H1 (cell line): Measurements from ENCODE around the gene ZNF81. TPM values are rescaled to one million over a fixed set of nuclear protein-coding genes. Genes with fewer than 3 reads are reported as not detected.

Source experiments
- BACH1 ChIP-seq: IDR thresholded peaks from 2 replicates; pipeline ENCODE4 v1.6.1; 2012; ENCODE audit warnings: low read length, improper control_type of control experiment
- CREB1 ChIP-seq: IDR thresholded peaks from 2 replicates; pipeline ENCODE4 v1.6.1; 2012; ENCODE audit warnings: inconsistent platforms
- EGR1 ChIP-seq: IDR thresholded peaks from 2 replicates; pipeline ENCODE4 v1.6.1; 2011; ENCODE audit warnings: low read depth, low read length, borderline replicate concordance
- EP300 ChIP-seq, 2 experiments: IDR thresholded peaks; 1 replicate in 1 of 2; 2 replicates in 1 of 2; pipeline ENCODE4 v1.6.1; 2011 to 2012; ENCODE audit warnings: low read depth in 2 of 2, low read length in 2 of 2, mild to moderate bottlenecking in 2 of 2, borderline replicate concordance in 1 of 2, inconsistent platforms in 1 of 2, moderate library complexity in 1 of 2
- FOSL1 ChIP-seq: IDR thresholded peaks from 2 replicates; pipeline ENCODE4 v1.6.1; 2011; ENCODE audit warnings: mild to moderate bottlenecking, low read depth, low read length, moderate library complexity; ENCODE audit not compliant: insufficient read depth
- JUN ChIP-seq: IDR thresholded peaks from 2 replicates; pipeline ENCODE4 v1.6.1; 2011; ENCODE audit warnings: low read depth, mild to moderate bottlenecking, improper control_type of control experiment, low read length
- RXRA ChIP-seq: IDR thresholded peaks from 2 replicates; pipeline ENCODE4 v1.6.1; 2011; ENCODE audit warnings: low read depth, mild to moderate bottlenecking, low read length, moderate library complexity; ENCODE audit not compliant: insufficient read depth
- SIRT6 ChIP-seq: IDR thresholded peaks from one replicate; pipeline ENCODE4 v1.7.1; 2012; ENCODE audit warnings: low read length, inconsistent platforms
- SIX5 ChIP-seq: IDR thresholded peaks from 2 replicates; pipeline ENCODE4 v1.6.1; 2011; ENCODE audit warnings: mild to moderate bottlenecking, low read depth, low read length
- SP2 ChIP-seq: IDR thresholded peaks from 2 replicates; pipeline ENCODE4 v1.6.1; 2012; ENCODE audit warnings: mild to moderate bottlenecking, low read length, inconsistent platforms
- YY1 ChIP-seq: IDR thresholded peaks from 2 replicates; pipeline ENCODE4 v1.6.1; 2011; ENCODE audit warnings: low read depth, mild to moderate bottlenecking, low read length
- ZNF274 ChIP-seq: IDR thresholded peaks from 2 replicates; pipeline ENCODE4 v1.7.0; 2012; ENCODE audit warnings: low read length, borderline replicate concordance; ENCODE audit errors: extremely low read depth
- polyA plus RNA-seq, 7 experiments: library from polyadenylated mRNA; depleted of rRNA in 3 of 7; stranded (reverse) in 5 of 7; unstranded in 2 of 7; fragments of >200 nt in 5 of 7; fragments of 200-250 nt in 2 of 7; gene quantifications; 1 replicate in 5 of 7; 2 replicates in 1 of 7; 4 replicates in 1 of 7; pipeline versions ENCODE4 v1.2.1 to v1.2.3, GENCODE V29; 2011 to 2013; ENCODE audit warnings: missing spikeins in 2 of 7, mixed read lengths in 2 of 7
- total RNA-seq: library from RNA; stranded (reverse); fragmentation: NEBNext Ultra II Directional; extraction: Animal tissue kit (Norgen Biotek cat#: 25700); gene quantifications from 2 replicates; pipeline ENCODE4 v1.2.1, GENCODE V29; 2021
- TF ChIP-seq, protein P1 (sequence below): fragments of 300-600 bp; sonication (generic); IDR thresholded peaks from 2 replicates; pipeline ENCODE4 v1.7.1; 2012; ENCODE audit warnings: low read length, moderate library complexity, mild to moderate bottlenecking, inconsistent platforms; ENCODE audit not compliant: insufficient replicate concordance

The ZNF81 gene
- total and polyA plus RNA-seq, 2 of the 8 experiments (the other 6 are each of a cell fraction or from before 2014, with no cell fraction given) = 3.4 to 10.0 TPM

DNA sequence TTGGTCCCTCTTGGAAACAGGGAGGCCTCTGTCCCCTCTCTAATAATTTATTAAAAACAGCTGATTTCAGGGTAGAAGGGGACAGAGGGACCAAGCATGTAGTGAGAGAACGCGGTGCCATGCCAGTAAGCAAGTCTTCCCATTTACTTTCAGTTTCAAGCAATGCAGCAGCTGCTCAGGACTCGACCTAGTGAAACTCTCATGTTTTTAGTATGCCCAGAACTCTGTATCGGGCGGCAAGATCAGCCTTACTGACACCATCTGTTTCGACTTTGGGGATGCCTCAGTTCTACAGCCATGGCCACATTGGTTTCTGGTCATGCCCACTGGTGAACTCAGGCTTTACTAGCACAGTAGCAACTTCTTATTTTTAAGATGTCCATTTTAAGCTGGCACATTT is 40.6 kb downstream of the ZNF81 start (continued):
- TF ChIP-seq, protein P1, sequence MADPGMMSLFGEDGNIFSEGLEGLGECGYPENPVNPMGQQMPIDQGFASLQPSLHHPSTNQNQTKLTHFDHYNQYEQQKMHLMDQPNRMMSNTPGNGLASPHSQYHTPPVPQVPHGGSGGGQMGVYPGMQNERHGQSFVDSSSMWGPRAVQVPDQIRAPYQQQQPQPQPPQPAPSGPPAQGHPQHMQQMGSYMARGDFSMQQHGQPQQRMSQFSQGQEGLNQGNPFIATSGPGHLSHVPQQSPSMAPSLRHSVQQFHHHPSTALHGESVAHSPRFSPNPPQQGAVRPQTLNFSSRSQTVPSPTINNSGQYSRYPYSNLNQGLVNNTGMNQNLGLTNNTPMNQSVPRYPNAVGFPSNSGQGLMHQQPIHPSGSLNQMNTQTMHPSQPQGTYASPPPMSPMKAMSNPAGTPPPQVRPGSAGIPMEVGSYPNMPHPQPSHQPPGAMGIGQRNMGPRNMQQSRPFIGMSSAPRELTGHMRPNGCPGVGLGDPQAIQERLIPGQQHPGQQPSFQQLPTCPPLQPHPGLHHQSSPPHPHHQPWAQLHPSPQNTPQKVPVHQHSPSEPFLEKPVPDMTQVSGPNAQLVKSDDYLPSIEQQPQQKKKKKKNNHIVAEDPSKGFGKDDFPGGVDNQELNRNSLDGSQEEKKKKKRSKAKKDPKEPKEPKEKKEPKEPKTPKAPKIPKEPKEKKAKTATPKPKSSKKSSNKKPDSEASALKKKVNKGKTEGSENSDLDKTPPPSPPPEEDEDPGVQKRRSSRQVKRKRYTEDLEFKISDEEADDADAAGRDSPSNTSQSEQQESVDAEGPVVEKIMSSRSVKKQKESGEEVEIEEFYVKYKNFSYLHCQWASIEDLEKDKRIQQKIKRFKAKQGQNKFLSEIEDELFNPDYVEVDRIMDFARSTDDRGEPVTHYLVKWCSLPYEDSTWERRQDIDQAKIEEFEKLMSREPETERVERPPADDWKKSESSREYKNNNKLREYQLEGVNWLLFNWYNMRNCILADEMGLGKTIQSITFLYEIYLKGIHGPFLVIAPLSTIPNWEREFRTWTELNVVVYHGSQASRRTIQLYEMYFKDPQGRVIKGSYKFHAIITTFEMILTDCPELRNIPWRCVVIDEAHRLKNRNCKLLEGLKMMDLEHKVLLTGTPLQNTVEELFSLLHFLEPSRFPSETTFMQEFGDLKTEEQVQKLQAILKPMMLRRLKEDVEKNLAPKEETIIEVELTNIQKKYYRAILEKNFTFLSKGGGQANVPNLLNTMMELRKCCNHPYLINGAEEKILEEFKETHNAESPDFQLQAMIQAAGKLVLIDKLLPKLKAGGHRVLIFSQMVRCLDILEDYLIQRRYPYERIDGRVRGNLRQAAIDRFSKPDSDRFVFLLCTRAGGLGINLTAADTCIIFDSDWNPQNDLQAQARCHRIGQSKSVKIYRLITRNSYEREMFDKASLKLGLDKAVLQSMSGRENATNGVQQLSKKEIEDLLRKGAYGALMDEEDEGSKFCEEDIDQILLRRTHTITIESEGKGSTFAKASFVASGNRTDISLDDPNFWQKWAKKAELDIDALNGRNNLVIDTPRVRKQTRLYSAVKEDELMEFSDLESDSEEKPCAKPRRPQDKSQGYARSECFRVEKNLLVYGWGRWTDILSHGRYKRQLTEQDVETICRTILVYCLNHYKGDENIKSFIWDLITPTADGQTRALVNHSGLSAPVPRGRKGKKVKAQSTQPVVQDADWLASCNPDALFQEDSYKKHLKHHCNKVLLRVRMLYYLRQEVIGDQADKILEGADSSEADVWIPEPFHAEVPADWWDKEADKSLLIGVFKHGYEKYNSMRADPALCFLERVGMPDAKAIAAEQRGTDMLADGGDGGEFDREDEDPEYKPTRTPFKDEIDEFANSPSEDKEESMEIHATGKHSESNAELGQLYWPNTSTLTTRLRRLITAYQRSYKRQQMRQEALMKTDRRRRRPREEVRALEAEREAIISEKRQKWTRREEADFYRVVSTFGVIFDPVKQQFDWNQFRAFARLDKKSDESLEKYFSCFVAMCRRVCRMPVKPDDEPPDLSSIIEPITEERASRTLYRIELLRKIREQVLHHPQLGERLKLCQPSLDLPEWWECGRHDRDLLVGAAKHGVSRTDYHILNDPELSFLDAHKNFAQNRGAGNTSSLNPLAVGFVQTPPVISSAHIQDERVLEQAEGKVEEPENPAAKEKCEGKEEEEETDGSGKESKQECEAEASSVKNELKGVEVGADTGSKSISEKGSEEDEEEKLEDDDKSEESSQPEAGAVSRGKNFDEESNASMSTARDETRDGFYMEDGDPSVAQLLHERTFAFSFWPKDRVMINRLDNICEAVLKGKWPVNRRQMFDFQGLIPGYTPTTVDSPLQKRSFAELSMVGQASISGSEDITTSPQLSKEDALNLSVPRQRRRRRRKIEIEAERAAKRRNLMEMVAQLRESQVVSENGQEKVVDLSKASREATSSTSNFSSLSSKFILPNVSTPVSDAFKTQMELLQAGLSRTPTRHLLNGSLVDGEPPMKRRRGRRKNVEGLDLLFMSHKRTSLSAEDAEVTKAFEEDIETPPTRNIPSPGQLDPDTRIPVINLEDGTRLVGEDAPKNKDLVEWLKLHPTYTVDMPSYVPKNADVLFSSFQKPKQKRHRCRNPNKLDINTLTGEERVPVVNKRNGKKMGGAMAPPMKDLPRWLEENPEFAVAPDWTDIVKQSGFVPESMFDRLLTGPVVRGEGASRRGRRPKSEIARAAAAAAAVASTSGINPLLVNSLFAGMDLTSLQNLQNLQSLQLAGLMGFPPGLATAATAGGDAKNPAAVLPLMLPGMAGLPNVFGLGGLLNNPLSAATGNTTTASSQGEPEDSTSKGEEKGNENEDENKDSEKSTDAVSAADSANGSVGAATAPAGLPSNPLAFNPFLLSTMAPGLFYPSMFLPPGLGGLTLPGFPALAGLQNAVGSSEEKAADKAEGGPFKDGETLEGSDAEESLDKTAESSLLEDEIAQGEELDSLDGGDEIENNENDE = no peak
- TF ChIP-seq SP2 = no peak
- TF ChIP-seq YY1 = no peak
- no peak for TF ChIP-seq ZNF274
- no peak for TF ChIP-seq FOSL1
- no peak for TF ChIP-seq EP300 (IDR thresholded peaks at IDR 0.05; ENCODE audit: borderline replicate concordance in 1 of 2, low read depth in 2 of 2, low read length in 2 of 2)
- no peak for TF ChIP-seq SIRT6
- no peak for TF ChIP-seq RXRA
- TF ChIP-seq SIX5 = no peak
- TF ChIP-seq EGR1 = no peak
- TF ChIP-seq JUN = no peak
- no peak for TF ChIP-seq CREB1
- TF ChIP-seq BACH1 = no peak
